HL-60 (cell line): Measurements from ENCODE around the gene USP24.

ENCODE experiments used
- GABPA ChIP-seq: IDR thresholded peaks from 2 replicates; pipeline ENCODE4 v1.6.1; 2012; ENCODE audit warnings: low read depth
- POLR2AphosphoS5 ChIP-seq: IDR thresholded peaks from 2 replicates; pipeline ENCODE4 v1.6.1; 2012; ENCODE audit warnings: low read depth
- TF ChIP-seq, protein P1 (sequence below): IDR thresholded peaks from 2 replicates; pipeline ENCODE4 v1.6.1; 2012; ENCODE audit warnings: low read depth; ENCODE audit not compliant: insufficient replicate concordance
- TF ChIP-seq, protein P2 (sequence below): IDR thresholded peaks from one replicate; pipeline ENCODE4 v1.5.1; 2011; ENCODE audit warnings: low read length, control low read depth, inconsistent platforms; ENCODE audit not compliant: insufficient read depth

- TF ChIP-seq, protein P1, sequence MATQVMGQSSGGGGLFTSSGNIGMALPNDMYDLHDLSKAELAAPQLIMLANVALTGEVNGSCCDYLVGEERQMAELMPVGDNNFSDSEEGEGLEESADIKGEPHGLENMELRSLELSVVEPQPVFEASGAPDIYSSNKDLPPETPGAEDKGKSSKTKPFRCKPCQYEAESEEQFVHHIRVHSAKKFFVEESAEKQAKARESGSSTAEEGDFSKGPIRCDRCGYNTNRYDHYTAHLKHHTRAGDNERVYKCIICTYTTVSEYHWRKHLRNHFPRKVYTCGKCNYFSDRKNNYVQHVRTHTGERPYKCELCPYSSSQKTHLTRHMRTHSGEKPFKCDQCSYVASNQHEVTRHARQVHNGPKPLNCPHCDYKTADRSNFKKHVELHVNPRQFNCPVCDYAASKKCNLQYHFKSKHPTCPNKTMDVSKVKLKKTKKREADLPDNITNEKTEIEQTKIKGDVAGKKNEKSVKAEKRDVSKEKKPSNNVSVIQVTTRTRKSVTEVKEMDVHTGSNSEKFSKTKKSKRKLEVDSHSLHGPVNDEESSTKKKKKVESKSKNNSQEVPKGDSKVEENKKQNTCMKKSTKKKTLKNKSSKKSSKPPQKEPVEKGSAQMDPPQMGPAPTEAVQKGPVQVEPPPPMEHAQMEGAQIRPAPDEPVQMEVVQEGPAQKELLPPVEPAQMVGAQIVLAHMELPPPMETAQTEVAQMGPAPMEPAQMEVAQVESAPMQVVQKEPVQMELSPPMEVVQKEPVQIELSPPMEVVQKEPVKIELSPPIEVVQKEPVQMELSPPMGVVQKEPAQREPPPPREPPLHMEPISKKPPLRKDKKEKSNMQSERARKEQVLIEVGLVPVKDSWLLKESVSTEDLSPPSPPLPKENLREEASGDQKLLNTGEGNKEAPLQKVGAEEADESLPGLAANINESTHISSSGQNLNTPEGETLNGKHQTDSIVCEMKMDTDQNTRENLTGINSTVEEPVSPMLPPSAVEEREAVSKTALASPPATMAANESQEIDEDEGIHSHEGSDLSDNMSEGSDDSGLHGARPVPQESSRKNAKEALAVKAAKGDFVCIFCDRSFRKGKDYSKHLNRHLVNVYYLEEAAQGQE = no peak
- TF ChIP-seq, protein P2, sequence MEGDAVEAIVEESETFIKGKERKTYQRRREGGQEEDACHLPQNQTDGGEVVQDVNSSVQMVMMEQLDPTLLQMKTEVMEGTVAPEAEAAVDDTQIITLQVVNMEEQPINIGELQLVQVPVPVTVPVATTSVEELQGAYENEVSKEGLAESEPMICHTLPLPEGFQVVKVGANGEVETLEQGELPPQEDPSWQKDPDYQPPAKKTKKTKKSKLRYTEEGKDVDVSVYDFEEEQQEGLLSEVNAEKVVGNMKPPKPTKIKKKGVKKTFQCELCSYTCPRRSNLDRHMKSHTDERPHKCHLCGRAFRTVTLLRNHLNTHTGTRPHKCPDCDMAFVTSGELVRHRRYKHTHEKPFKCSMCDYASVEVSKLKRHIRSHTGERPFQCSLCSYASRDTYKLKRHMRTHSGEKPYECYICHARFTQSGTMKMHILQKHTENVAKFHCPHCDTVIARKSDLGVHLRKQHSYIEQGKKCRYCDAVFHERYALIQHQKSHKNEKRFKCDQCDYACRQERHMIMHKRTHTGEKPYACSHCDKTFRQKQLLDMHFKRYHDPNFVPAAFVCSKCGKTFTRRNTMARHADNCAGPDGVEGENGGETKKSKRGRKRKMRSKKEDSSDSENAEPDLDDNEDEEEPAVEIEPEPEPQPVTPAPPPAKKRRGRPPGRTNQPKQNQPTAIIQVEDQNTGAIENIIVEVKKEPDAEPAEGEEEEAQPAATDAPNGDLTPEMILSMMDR = no peak
- TF ChIP-seq POLR2AphosphoS5 (no peak), GABPA (no peak)
These were observed 164.9 kb downstream of the USP24 start for GRCh38 chr1:55050283-55050682.
